CD4-positive, alpha-beta T cell treated with Interferon alpha-2 for 1 hour (primary cell): ENCODE results near the gene WRNIP1.
A peak's percentile ranks its signal among the peaks of the same experiment; 100 is the strongest.

Source experiments
- DNase-seq, 2 donors: peaks; one replicate each; pipeline ENCODE4 v3.0.0-alpha.2; 2020 to 2022

Gene WRNIP1

GRCh38 chr6:2765166-2765895 is at the start of gene WRNIP1:
WRNIP1 (plus strand) TSS chr6:2765393; CDS start chr6:2765623, 230 bp downstream.
- peak; percentile 99 for DNase-seq

- DNase-seq, result no peak
Observed at GRCh38 chr6:2715737-2716136, 49.5 kb upstream of the WRNIP1 start.

DNA sequence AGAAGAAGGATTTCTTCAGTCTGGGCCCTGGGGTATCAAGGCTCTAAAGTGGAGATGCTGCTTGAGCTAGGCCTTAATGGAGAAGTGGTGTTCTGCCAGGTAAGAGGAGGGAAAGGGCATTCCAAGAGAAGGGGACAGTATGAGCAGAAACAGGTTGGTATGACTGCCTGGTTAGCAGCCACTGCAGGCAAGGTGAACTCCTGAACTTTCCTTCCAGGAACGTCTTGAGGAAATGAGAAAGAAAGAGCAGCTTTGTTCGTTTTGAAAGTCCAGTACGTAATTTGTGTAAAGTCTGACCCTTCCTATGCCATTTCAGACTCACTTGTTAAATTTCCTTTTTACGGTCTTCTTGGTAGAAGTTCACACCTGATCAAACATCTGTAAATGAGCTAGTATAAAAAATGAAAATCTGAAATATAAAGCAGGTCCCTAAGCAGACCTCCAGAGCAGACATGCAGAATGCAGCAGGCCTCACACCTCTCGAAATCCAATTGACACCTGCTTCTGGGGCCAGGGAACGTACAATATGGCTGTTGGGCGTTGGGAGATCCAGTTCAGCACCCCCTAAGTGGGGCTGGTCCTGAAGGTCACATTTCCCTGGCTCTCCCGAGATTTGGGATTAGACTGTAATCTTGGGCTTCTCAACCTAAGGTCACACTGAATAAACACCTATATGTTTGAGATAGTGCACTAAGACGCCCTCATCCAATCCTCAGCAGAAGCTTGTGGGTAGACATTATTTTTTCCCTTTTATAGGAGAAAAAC is 48.1 kb upstream of the WRNIP1 start:
- no peak for DNase-seq

DNA sequence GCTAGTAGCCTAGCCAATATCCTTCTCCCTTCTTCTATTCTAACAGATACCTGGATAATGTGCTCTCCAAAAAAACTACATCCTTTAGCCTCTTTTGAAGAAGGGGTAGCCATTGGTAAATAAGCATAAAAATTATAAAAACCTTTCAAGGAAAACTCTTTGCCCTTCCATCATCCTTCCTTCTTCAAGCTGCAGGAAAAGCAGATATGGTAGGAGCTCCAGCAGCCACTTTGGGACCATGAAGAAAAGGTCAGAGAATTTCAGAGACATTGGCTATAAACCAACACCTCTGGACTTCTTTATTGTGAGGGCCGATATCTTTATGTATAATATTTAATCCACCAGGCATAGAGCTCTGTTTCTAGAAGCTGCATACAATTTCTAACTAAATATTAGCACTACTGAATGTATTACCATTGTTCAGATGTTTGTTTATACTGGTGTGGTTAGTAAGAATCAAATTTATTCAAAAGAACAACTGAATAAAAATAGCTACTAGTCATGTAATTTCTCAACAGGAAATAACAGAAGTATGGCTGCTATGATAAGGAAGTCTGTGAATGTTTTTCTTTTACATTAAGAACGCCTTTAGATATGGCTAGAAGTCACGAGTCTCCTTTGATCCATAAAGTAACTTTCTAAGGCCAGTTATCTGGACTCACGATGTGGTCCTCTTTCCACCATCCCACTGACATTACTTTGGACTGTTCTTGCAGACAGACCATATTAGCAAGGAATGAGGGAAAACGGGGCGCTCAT is 46.7 kb upstream of the WRNIP1 start:
- DNase-seq, result no peak

DNA sequence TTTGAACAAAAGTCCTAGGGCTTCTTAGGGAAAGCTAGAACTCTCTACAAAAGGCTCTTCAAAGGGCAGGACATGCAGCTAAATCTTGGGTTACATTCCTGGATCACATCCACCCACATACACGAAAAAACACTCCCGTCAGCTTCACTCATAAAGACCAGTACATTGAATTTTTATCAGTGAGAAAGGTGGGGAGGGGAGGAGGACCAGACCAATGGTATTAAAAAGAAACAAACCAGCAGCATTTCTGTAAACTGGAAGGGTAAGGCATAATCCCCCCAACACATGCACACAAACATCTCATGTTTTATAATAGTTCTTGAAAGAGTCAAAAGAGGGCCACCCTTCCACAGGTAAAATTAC is 46.1 kb upstream of the WRNIP1 start:
- DNase-seq, result no peak

GRCh38 chr6:2721219-2721618 is 44.0 kb upstream of the WRNIP1 start:
- no peak for DNase-seq

DNA sequence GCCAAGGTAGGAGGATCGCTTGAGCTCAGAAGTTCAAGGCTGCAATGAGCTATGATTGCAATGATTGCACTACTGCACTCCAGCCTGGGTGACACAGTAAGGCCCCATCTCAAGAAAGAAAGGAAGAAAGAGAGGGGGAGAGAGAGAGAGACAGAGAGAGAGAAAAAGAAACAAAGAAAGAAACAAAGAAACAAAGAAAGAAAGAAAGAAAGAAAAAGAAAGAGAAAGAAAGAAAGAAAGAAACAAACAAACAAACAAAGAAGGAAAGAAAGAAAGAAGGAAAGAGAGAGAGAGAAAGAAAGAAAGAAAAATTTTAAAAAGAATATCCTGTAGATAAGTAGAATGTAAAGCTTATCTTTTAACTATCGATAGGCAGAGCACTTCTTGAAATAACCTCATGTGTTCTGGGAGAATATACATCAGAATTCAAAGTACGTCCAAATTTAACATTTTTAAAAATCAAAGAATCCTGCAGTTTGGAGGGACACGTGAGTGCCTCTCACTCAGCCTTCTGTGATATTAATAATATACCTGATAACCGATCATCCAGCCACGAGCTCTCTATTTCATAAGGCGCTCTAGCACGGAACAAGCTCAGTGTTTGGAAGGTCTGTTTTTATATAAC is 39.7 kb upstream of the WRNIP1 start:
- DNase-seq, result no peak

DNA sequence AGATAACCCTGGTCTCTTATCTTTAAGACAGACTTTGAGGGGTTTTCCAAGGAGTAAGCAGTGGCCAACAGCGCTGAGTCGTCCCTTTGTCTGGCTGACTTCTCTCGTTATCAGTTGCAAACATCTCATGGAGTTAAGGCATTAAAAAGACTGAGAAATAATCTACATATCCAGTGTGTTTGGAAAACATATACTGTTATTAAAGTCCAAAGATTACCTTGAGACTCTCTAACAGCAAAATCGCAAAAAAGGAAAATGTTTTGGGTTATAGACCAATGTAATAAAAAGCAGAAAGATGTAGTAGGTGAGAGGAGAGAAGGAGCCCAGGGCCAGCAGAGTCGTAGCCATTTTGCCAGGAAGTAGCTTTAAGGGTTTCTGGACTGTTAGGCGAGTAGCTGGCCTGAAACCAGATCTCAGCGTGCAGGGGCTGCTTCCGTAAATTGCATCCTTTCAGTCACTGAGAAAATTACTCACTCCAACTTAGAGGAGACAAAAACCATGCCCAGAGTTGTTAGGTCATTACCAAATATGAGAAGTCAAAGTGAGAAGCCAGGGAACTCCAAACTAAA is 39.1 kb upstream of the WRNIP1 start:
- peak; percentile 15 to 41 for DNase-seq

- no peak for DNase-seq
Observed at GRCh38 chr6:2729921-2730320, 35.3 kb upstream of the WRNIP1 start.

DNA sequence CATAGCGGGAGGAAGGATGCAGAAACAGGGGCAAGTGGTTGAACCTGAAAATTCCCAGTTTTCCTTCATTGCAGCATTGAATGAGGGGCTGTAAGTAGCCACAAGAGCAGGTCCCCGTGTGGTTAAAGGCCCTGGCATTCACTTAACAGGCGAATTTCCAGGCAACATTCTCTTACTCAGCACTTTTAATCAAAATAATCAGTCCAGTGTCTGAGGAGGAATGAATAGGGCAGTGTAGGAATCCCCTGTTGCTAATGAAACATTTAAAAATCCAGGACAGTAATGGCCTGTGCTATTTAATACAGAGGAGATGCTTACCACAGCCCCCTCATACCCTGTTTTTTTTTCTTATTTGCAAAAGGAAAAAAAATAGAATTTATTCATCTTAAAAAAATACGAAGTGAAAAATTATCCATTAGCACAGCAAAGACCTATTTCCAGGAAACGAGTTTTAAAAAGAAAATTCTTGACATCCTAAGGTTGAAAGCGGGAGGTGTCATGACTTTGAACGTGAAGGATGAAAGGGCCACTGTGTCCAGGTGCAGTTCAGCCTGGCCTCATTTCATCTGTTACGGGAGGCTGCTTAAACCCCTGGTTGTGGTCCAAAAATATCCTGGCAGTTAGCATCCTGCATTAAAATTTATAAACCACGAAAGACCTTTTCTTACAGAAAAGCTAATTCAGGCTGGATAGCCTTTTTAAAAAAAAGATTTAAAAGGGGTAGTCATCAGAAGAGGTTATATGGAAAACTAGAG is 34.7 kb upstream of the WRNIP1 start:
- no peak for DNase-seq

DNA sequence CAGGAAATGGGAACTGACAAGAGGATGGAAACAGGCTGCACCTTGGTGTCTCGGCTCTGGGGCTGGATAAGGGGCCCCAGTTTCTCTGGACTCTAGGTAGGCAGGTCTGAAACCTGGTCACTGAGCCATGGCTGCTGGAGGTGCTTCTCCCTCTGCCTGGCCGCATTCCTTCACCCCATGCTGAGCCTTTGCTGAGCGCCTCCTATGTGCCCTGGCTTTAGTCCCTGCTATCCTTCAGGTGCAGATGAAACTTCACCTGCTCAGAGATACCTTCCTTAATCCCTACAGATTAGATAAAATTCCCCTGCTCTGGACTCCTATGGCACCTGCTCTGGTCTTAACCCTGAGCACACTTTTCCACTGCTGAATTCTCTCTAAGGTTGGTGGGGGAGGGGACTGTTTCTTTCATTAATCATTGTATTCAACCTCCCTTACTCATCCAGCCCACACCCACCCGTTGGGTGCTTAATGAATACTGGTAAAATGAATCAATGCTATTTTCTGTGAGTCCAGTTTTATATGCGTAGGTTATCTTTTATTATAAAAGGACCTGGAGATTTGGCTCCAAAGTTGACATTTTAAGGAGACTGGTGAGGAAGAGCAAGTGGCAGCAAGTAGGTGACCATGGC is 33.8 kb upstream of the WRNIP1 start:
- no peak for DNase-seq

DNA sequence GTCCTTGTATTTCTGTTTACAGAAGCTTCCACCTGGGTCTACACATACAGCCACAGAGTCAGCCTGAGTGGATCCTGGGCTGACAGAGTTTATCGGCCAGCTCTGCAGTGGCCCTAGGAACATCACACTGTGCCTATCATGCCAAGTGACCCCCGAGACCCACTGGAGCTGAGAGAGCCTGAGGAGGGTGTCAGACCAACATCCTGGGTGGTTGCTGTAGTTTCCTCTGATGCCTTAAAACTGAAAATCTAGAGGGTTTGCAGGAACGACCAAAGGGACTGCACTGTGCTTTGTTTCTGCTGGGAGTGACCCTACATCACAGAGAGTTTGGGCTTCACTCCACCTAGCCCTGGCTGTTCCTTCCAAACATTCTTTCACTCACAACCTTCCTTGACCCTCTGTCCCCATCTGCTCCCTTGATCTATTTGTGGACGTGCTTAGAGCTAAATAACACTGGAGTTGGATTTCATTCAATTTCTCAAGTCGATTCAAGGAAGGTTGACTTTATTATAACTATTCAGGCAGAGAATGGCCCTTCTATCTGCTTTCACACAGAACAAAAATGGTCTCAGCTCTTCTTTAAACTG is 32.6 kb upstream of the WRNIP1 start:
- DNase-seq, result no peak

- peak; percentile 45 to 85 for DNase-seq
Observed at GRCh38 chr6:2733324-2733723, 31.9 kb upstream of the WRNIP1 start.

GRCh38 chr6:2733736-2734480 is 31.3 kb upstream of the WRNIP1 start:
- DNase-seq, result no peak

DNA sequence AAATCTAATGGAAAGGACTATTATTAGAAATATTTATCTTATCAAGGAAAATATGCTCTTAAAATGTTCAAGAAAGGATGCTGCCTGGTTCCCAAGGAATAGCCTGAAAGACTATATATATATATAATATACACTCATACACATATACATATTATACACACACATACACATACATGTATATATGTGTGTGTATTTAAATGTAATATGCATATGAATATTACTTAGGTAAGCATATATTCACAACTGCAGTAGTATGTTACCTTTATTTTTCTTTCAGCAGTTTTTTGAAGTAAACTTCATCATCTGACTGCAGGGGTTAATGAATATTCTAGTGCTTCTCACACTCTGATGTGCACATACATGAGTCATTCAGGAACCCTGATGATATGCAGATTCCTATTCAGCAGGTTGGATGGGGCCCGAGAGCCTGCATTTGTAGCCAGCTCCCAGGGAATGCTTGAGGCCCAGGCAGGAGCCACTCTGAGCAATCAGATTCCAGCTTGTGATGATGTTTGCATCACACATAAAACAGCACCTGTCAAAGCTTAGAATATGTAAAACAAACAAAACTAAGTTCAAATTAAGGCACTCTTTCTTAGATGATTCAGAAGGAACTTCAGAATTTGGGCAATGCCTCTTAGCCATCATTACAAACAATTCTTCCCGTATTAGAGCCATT is 30.6 kb upstream of the WRNIP1 start:
- DNase-seq, result no peak

GRCh38 chr6:2737885-2738284 is 27.3 kb upstream of the WRNIP1 start:
- DNase-seq, result no peak

DNA sequence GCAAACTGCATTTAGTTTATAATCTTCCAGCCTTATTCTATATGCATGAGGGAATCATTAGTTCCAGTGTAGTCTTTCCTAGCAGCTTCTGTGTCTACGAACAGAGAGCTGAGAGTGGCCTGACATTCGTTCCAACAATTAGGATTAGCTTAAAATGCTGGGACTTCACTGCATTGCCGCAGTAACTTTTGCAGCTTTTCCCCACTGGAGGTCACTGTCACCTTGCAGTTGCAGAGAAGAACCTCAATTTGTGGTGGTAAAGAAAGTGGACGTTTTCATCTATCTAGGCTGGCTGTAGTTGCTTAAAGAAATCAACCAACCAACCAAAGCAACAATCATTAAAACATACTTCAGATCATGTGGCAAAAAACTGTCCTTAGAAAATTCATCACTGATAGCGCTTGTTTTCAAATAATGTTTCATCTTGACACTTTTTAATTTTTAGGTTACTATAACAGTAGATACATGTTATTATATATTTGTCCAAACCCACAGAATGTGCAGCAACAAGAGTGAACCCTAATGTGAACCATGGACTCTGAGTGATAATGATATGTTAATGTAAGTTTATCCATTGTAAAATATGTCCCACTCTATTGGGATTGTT is 26.7 kb upstream of the WRNIP1 start:
- peak; percentile 55 to 63 for DNase-seq

DNA sequence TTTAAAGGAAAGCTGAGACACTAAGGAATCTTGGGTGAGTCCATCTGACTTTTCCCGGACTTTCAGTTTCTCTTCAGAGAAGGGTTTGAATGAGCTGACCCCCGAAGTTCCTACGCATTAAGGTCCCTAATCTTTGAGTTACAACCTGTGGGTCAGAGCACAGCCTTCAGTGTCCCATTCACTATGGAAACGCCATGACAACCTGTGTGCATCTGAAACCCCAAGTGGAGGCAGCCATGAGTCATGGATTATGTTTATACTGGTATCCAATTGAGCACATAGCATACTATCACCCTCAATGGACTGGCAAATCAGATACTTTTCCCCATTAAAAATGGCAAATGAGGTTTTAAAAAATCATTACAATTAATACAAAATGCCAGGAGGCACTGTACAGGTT is 25.9 kb upstream of the WRNIP1 start:
- DNase-seq, result no peak

DNA sequence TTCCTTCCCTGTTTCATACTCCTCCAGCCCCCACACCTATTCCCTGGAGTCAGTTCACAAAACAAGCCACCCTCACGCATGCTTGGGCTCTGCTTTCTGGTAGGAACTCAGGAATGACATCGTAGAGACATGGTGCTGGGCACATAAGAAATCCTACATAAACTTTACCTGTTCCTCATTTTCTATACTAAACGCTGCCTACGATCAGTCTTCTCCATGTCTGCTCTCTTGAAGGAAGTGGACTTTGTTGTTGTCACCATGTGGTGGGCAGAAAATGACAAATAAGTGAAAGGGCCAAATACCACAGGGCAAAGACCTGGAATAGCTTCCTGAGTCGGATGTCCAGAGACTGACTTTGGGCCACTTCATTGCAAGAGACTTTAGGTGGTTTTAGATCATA is 24.6 kb upstream of the WRNIP1 start:
- no peak for DNase-seq
